SK-N-SH treated with all-trans-retinoic acid at 6 μM for 48 hours (cell line): Measurements from ENCODE around the gene SLFN11.

ENCODE experiments used
- ARNTL ChIP-seq: fragments of 450-650 bp; formaldehyde crosslinking; IDR thresholded peaks from 2 replicates; pipeline ENCODE4 v1.5.0; 2020; ENCODE audit warnings: low read depth, mild to moderate bottlenecking, moderate library complexity, borderline replicate concordance
- CREB5 ChIP-seq: fragments of 250-450 bp; sonication (Bioruptor Pico); IDR thresholded peaks from 2 replicates; pipeline ENCODE4 v1.5.1; 2020; ENCODE audit warnings: low read depth, mild to moderate bottlenecking, moderate library complexity
- PPARA ChIP-seq: fragments of 250-450 bp; sonication (Bioruptor Pico); IDR thresholded peaks from 2 replicates; pipeline ENCODE4 v1.5.0; 2020; ENCODE audit warnings: mild to moderate bottlenecking, borderline replicate concordance
- TOX ChIP-seq: fragments of 250-450 bp; sonication (Bioruptor Pico); IDR thresholded peaks from 2 replicates; pipeline ENCODE4 v1.8.0; 2021; ENCODE audit warnings: mild to moderate bottlenecking, moderate library complexity, borderline replicate concordance
- ZFP3 ChIP-seq: fragments of 250-450 bp; sonication (Bioruptor Pico); IDR thresholded peaks from 2 replicates; pipeline ENCODE4 v1.5.0; 2020; ENCODE audit warnings: mild to moderate bottlenecking, moderate library complexity
- ZFP30 ChIP-seq: fragments of 450-650 bp; formaldehyde crosslinking; IDR thresholded peaks from 2 replicates; pipeline ENCODE4 v1.5.0; 2022; ENCODE audit warnings: mild to moderate bottlenecking, moderate library complexity

- TF ChIP-seq CREB5 (no peak), TOX (no peak), ZFP30 (CRISPR knock-in tag) (no peak), PPARA (CRISPR knock-in tag) (no peak), ARNTL (CRISPR knock-in tag) (no peak), ZFP3 (CRISPR knock-in tag) (no peak)
Measured at GRCh38 chr17:35313875-35314409, 59.5 kb downstream of the SLFN11 start.
